ENCODE results near the gene TRPM8.

GRCh38 chr2:234044157-234044556, 127.0 kb downstream of the TRPM8 start:
- TF ChIP-seq CTCF (IDR thresholded peaks at IDR 0.05) (no peak), POLR2A (IDR thresholded peaks at IDR 0.05) (no peak)

Measured in uterus (tissue), 2 donors.